ENCODE measurements around the gene TSSK6.

- TF ChIP-seq CTCF (IDR thresholded peaks at IDR 0.05) (no peak), POLR2A (IDR thresholded peaks at IDR 0.05) (no peak)
Observed at GRCh38 chr19:19475015-19475765, 40.2 kb downstream of the TSSK6 start.
